PC-3 (cell line): ENCODE results near the gene RAB26.

Experiments used
- CTCF ChIP-seq: fragments of 300-600 bp; sonication (generic); conservative IDR thresholded peaks from 2 replicates; pipeline ENCODE4 v1.5.1; 2017; ENCODE audit warnings: antibody characterized with exemption, low read depth, mild to moderate bottlenecking, low read length
- EZH2 ChIP-seq: fragments of 300-600 bp; sonication (generic); IDR thresholded peaks from one replicate; pipeline ENCODE4 v1.6.1; 2017; ENCODE audit warnings: antibody characterized with exemption, mild to moderate bottlenecking, low read length; ENCODE audit not compliant: unreplicated experiment

GRCh38 chr16:2166263-2167067 is 18.0 kb downstream of the RAB26 start:
- no peak for TF ChIP-seq CTCF
- TF ChIP-seq EZH2, result no peak
